SK-N-SH (cell line): ENCODE measurements around the gene NDUFB11. TPM values are rescaled to one million over a fixed set of nuclear protein-coding genes. Genes with fewer than 3 reads are reported as not detected.

Source experiments
- CTCF ChIA-PET: fragments of 300-600, 350-600 bp; formaldehyde crosslinking; extraction: SDS; loops from one replicate; lab custom pipeline; 2021; lab: Yijun Ruan, JAX
- POLR2A ChIA-PET: fragments of 350-600 bp; sonication (Branson Sonifier 250); formaldehyde crosslinking; extraction: SDS; loops from one replicate; lab custom pipeline; 2020; ENCODE audit warnings: antibody characterized with exemption, inconsistent platforms; lab: Yijun Ruan, JAX
- DNase-seq: peaks from one replicate; pipeline ENCODE4 v3.0.0; 2012
- H2AFZ ChIP-seq: fragments of 200-600 bp; sonication (generic); 2 replicates; pipeline ENCODE4 v1.8.1; 2016; ENCODE audit warnings: antibody characterized with exemption, mild to moderate bottlenecking, low read depth
- H3F3A ChIP-seq: fragments of 200-600 bp; sonication (generic); replicated peaks from 2 replicates; pipeline ENCODE3; 2016; ENCODE audit warnings: antibody characterized with exemption, mild to moderate bottlenecking; ENCODE audit not compliant: insufficient read depth
- H3K27ac ChIP-seq, 2 experiments: fragments of 200-500 bp in 1 of 2; fragments of 200-600 bp in 1 of 2; sonication (Bioruptor generic) in 1 of 2; sonication (generic), shearing (Covaris generic) in 1 of 2; 2 replicates each; pipeline versions ENCODE4 v1.5.1 to v1.6.1; 2014 to 2016; ENCODE audit warnings: low read depth in 2 of 2, inconsistent platforms in 1 of 2, low read length in 1 of 2, mild to moderate bottlenecking in 1 of 2, mixed read lengths in 1 of 2
- H3K27me3 ChIP-seq: fragments of 200-600 bp; sonication (generic), shearing (Covaris generic); 2 replicates; pipeline ENCODE4 v1.6.1; 2016; ENCODE audit warnings: mixed run types; ENCODE audit not compliant: insufficient read depth
- H3K36me3 ChIP-seq, 2 experiments: fragments of 200-500 bp in 1 of 2; fragments of 200-600 bp in 1 of 2; sonication (Bioruptor generic) in 1 of 2; sonication (generic) in 1 of 2; replicated peaks in 1 of 2; 2 replicates each; pipeline versions ENCODE3 to v1.5.1; 2014 to 2016; ENCODE audit warnings: low read length in 1 of 2, mild to moderate bottlenecking in 1 of 2; ENCODE audit not compliant: insufficient read depth in 2 of 2, control insufficient read depth in 1 of 2
- H3K4me1 ChIP-seq, 2 experiments: fragments of 200-500 bp in 1 of 2; fragments of 200-600 bp in 1 of 2; sonication (Bioruptor generic) in 1 of 2; sonication (generic), shearing (Covaris generic) in 1 of 2; 2 replicates each; pipeline versions ENCODE4 v1.5.1 to v1.6.1; 2014 to 2016; ENCODE audit warnings: low read depth in 1 of 2, low read length in 1 of 2, mixed run types in 1 of 2; ENCODE audit not compliant: insufficient read depth in 2 of 2, control insufficient read depth in 1 of 2
- H3K4me2 ChIP-seq: fragments of 200-600 bp; sonication (generic), shearing (Covaris generic); 2 replicates; pipeline ENCODE4 v1.6.1; 2017; ENCODE audit warnings: mixed run types
- H3K4me3 ChIP-seq, 2 experiments: fragments of 200-500 bp in 1 of 2; fragments of 200-600 bp in 1 of 2; sonication (Bioruptor generic) in 1 of 2; sonication (generic), shearing (Covaris generic) in 1 of 2; 2 replicates each; pipeline versions ENCODE4 v1.5.1 to v1.8.1; 2014 to 2016; ENCODE audit warnings: low read depth in 2 of 2, inconsistent platforms in 1 of 2, low read length in 1 of 2, mild to moderate bottlenecking in 1 of 2, mixed read lengths in 1 of 2, moderate library complexity in 1 of 2
- H3K79me2 ChIP-seq: fragments of 200-600 bp; sonication (generic); 2 replicates; pipeline ENCODE4 v1.8.1; 2017; ENCODE audit warnings: mild to moderate bottlenecking; ENCODE audit not compliant: insufficient read depth
- H3K9ac ChIP-seq: fragments of 200-600 bp; sonication (generic); 2 replicates; pipeline ENCODE4 v1.6.1; 2017; ENCODE audit warnings: mixed run types
- H3K9me2 ChIP-seq: fragments of 200-600 bp; sonication (generic); 2 replicates; pipeline ENCODE4 v1.6.1; 2017; ENCODE audit warnings: mixed run types
- H3K9me3 ChIP-seq: fragments of 200-600 bp; sonication (generic); 2 replicates; pipeline ENCODE4 v1.6.1; 2017; ENCODE audit warnings: mixed run types, mild to moderate bottlenecking, moderate library complexity
- H4K20me1 ChIP-seq: fragments of 200-600 bp; sonication (generic); 2 replicates; pipeline ENCODE4 v1.6.1; 2017; ENCODE audit warnings: mild to moderate bottlenecking, mixed run types; ENCODE audit not compliant: insufficient read depth
- CTCF ChIP-seq: fragments of 200-600 bp; sonication (generic); IDR thresholded peaks from 2 replicates; pipeline ENCODE4 v1.6.1; 2017; ENCODE audit warnings: antibody characterized with exemption, mild to moderate bottlenecking, moderate library complexity
- EP300 ChIP-seq, 2 experiments: IDR thresholded peaks; 2 replicates each; pipeline versions ENCODE4 v1.4.0 to v1.6.1; 2012; ENCODE audit warnings: borderline replicate concordance in 1 of 2, low read depth in 1 of 2, low read length in 1 of 2
- FOXM1 ChIP-seq: IDR thresholded peaks from 2 replicates; pipeline ENCODE4 v1.4.0; 2012; ENCODE audit warnings: low read depth, mild to moderate bottlenecking
- GATA2 ChIP-seq: sonication (generic); formaldehyde crosslinking; IDR thresholded peaks from 2 replicates; pipeline ENCODE4 v1.5.0; 2020; ENCODE audit warnings: mild to moderate bottlenecking, missing genetic modification reagents
- MAX ChIP-seq: IDR thresholded peaks from 2 replicates; pipeline ENCODE4 v1.4.0; 2012; ENCODE audit warnings: low read depth
- NFIC ChIP-seq: IDR thresholded peaks from 2 replicates; pipeline ENCODE4 v1.4.0; 2012; ENCODE audit warnings: borderline replicate concordance
- RAD21 ChIP-seq: IDR thresholded peaks from 2 replicates; pipeline ENCODE4 v1.6.1; 2012; ENCODE audit warnings: mild to moderate bottlenecking, low read length
- RFX5 ChIP-seq: IDR thresholded peaks from 2 replicates; pipeline ENCODE4 v1.6.1; 2012; ENCODE audit warnings: mild to moderate bottlenecking, improper control_type of control experiment, low read length
- TCF12 ChIP-seq: IDR thresholded peaks from 2 replicates; pipeline ENCODE4 v1.4.0; 2012
- TEAD4 ChIP-seq: IDR thresholded peaks from 2 replicates; pipeline ENCODE4 v1.4.0; 2012; ENCODE audit warnings: mild to moderate bottlenecking, borderline replicate concordance; ENCODE audit not compliant: insufficient read depth
- USF2 ChIP-seq: fragments of 150-350 bp; IDR thresholded peaks from 2 replicates; pipeline ENCODE4 v1.6.1; 2017; ENCODE audit warnings: antibody characterized with exemption, low read length, low read depth, borderline replicate concordance
- WGBS: methylation state at CpG from one replicate; pipeline ENCODE4 v1.1.6; 2017; ENCODE audit warnings: low lambda C conversion rate; 5-methylcytosine and 5-hydroxymethylcytosine counted together
- polyA plus RNA-seq, 3 experiments: library from polyadenylated mRNA; depleted of rRNA; stranded (reverse); fragments of >200 nt; gene quantifications; 2 replicates each; pipeline ENCODE4 v1.2.3, GENCODE V29; 2012

Gene NDUFB11
- polyA plus RNA-seq, 1 of the 3 experiments (the other 2 are of a cell fraction): 107 TPM

- CTCF ChIA-PET: interaction anchor here (1.1 to 1.3 kb wide), 2 partner anchors 10 to 65 kb away, joined by 3 to 5 read pairs; no protein-coding TSS in a partner anchor
Measured at GRCh38 chrX:47158131-47158530, 13.6 kb upstream of the NDUFB11 start.

GRCh38 chrX:47156611-47157520 lies 12.4 kb upstream of the NDUFB11 start:
- no peaks in the 10 kb centered on the region; the same call in 1 of the 2 replicates for H3K27me3 ChIP-seq
- H3K27ac ChIP-seq: no peak overlapping the region
- peaks cover 0 to 8% of the 10 kb centered on the region in 2 experiments for H3K36me3 ChIP-seq
- H3K9ac ChIP-seq: no peak overlapping the region
- CTCF ChIA-PET: interaction anchor here (0.7 kb wide), 1 partner anchor 22 kb away, joined by 3 read pairs; no protein-coding TSS in a partner anchor
- H3K9me3 ChIP-seq: no peaks in the 10 kb centered on the region
- no peak overlapping the region for H3K4me3 ChIP-seq
- POLR2A ChIA-PET: no interaction called here
- H4K20me1 ChIP-seq: peaks cover 11% of the 10 kb centered on the region; the same call in 1 of the 2 replicates
- no peak overlapping the region for H2AFZ ChIP-seq
- WGBS: 76% methylated on average over 10 of the region's 26 CpGs
- DNase-seq: no peak
- no peaks in the 10 kb centered on the region for H3K9me2 ChIP-seq
- no peaks in the 10 kb centered on the region for H3K4me1 ChIP-seq
- H3F3A ChIP-seq: peaks cover 2% of the 10 kb centered on the region
- peaks cover 96% of the 10 kb centered on the region for H3K79me2 ChIP-seq
- TF ChIP-seq NFIC (no peak), RFX5 (no peak), MAX (no peak), TCF12 (no peak), TEAD4 (no peak), EP300 (IDR thresholded peaks at IDR 0.05; ENCODE audit: borderline replicate concordance in 1 of 2, low read depth in 1 of 2, low read length in 1 of 2) (no peak), FOXM1 (no peak), RAD21 (no peak)
- H3K4me2 ChIP-seq: no peak overlapping the region

More at GRCh38 chrX:47158131-47158530, 13.6 kb upstream of the NDUFB11 start:
- H4K20me1 ChIP-seq: peaks cover 11% of the 10 kb centered on the region; the same call in 1 of the 2 replicates
- WGBS: 91% methylated on average over 16 of the region's 16 CpGs
- H3K4me2 ChIP-seq: no peak overlapping the region
- no peak overlapping the region for H3K27ac ChIP-seq
- no peaks in the 10 kb centered on the region; the same call in 1 of the 2 replicates for H3K27me3 ChIP-seq
- H3K79me2 ChIP-seq: peaks cover 91% of the 10 kb centered on the region
- H3K9ac ChIP-seq: no peak overlapping the region
- DNase-seq: peak; percentile 32
- H3K36me3 ChIP-seq: peaks cover 0 to 8% of the 10 kb centered on the region in 2 experiments
- peaks cover 2% of the 10 kb centered on the region for H3F3A ChIP-seq
- H3K9me2 ChIP-seq: no peaks in the 10 kb centered on the region
- H3K9me3 ChIP-seq: no peaks in the 10 kb centered on the region
- TF ChIP-seq USF2 (no peak), CTCF (peak; percentile 21; the same call in 1 of the 2 replicates), GATA2 (no peak)
- POLR2A ChIA-PET: no interaction called here
- no peak overlapping the region for H2AFZ ChIP-seq
- H3K4me1 ChIP-seq: no peaks in the 10 kb centered on the region
- H3K4me3 ChIP-seq: no peak overlapping the region
